Measurements from ENCODE around the gene RASGRP1.
A peak's percentile ranks its signal among the peaks of the same experiment; 100 is the strongest.

The RASGRP1 gene

DNA sequence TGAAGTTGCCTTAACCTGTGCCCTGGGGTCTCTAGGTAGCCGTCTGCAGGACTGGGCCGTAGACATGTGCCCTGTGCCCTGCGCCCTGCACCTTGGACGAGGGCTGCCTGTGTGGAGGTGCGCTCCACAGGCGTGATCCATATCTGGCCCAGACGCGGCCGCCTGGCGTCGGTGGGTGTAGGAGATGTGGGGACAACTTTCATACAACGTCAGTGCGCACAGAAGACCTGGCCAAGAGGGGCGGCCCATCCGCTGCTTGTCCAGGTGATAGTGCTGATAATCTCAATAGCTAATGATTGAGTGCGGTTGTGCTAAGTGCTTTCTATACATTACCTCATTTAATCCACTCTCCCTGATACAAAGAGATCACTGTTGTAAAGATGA is 665 bp upstream of the RASGRP1 start:
- DNase-seq (ENCODE audit: low read depth) = no peak

DNA sequence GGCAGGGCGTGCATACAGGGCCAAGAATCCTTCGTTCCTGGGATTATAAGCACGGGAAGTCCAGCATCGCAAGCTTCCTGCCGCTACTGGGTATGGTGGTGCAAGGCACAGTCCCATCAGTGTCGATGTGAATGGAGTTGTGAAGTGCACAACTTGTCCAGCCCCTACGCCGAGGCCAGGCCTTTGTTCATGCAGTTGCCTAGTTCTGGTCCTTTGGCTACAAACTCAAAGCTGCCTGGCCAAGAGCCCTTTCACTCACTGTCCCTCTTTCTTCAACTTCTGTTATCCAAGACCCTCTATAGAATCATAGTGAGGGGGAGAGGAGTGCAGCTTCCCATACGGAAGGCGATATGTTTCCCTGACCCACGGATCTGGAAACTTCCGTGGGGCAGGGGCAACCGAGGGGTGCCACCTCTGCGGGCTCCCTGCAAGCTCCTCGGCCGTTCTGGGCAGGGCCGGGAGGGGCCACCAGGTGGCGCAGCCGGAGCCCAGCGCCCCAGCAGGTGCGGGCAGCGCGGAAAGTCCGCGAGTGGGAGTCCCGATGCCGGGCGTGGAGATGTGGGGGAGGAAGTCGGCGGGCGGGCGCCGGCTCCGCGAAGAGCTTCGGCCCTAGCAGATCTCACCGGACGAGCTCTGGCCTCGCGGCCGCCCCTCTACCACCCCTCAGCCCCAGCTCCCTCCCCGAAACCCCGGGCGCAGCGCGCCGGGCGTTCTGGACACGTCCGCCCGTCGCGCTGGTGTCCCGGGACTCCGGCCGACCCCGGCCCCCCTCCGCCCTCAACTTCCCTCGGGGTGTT is 693 bp downstream of the RASGRP1 start:
- peak; percentile 77 for DNase-seq (ENCODE audit: low read depth)

DNA sequence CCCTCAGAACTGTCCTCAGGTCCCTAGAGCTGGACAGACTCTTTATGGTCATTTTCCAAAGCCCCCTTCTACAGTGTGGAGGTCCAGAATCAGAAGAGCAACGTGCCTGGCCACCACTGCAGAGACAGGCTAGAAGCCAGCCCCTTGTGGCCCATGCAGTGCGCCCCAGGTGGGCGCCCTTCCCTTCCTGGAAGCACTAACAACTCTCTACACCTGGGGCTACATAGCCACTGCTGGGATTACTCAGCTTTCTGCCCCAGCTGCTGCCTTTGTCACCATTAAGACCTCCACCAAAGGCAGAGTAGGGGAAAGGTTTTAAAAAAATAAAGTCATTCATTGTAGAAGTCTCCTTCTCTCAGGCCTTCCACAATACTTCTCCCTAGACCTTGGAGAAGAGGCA is 2.3 kb downstream of the RASGRP1 start:
- DNase-seq (ENCODE audit: low read depth) = no peak

DNA sequence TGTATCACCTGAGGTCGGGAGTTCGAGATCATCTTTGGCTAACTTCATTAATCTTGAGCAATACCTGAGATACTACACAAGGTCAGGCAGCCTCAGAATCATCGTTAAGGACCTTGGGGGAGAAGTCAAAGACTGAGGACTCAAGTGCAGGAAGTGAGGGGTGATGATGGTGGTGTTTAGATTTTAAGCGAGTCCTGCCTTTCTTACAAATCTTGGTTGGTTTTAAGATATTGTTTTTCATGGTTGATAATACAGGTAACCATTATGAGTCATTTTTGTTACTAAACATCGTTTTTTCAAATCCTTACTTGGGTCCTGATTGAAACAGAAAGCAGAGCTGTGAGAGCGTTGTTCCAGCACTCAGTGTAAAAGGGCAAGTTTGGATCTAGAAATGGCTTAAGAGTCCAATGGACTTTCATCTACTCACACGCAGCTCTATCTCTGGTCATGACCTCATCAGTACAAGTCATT is 4.1 kb downstream of the RASGRP1 start:
- no peak for DNase-seq (ENCODE audit: low read depth)

DNA sequence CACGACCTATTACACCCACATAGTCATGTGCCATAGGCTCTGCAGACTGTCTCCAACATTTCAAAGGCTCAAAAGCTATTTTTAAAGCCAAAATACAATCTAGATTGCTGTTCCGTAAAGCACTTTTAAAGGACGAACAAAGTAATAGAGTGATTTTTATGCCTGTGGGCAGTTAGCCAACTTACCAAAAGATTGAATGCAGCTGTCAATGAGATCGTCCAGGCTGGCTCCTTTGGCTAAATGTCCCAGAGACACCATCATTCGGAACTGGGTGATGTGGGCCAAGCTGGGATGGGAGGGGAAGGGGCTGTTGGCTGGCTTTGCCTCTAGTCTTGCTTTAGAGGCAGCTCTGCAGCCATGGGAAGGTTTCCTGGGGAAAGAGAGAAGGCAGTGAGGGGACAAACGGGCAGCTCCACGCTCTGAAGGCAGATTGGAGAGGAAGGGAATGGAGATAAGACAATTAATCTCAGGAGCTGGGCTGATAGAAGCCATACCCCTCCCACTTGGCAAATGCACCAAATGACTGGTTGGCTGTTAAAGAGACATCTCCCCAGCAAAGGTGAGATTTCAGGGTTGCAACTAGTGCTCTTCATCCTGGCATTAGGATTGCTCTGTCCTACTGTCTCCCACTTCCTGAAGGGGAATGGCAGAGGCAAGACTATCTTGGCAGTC is 4.8 kb downstream of the RASGRP1 start:
- DNase-seq (ENCODE audit: low read depth) = no peak

DNA sequence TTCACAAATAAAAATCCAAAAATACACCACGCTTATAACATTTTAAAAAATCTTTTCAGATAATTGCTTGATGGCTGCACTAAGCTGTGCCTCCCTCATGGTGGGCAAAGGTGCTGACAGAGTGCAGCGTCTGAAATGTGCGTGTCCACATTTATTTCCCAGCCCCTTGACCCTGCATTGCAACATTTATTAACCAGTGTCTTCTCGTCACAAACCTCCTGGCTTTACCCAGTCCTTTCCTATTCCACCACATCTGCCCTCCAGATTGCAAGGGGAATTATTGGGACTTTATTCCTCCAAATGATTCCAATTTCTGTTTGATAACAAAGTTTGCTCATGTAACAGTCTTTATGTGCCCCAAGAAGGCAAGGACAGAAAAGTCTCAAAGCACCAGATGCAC is 5.5 kb downstream of the RASGRP1 start:
- DNase-seq (ENCODE audit: low read depth) = no peak

DNA sequence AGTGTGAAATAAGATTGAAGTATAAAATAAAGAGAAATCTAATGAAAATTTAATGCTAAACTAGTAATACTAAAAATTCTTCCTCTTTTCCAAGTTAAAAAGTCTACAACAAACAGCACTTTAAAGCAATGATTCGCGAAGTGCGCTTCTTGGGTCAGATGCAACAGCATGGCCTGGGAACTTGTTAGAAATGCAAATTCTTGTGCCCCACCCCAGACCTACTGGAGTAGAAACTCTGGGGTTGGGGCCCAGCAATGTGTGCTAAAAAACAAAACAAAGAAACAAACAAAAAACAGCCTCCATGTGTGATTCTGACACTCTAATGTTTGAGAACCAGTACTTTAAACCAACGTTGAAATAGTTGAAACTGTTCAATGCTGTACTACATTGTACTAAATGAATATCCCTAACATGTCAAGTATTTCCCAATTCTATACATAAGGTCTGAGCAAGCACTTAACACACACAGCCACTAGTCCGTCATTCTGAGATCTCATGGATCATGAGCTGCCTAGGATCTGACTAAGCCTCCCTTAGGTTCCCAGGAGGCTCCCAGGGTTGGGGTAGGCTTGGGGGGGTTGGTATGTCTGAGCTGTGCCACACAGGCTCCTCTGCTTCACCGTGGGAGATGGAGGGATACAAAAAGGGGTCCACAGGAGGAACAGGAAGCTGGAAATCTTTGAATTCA is 6.1 kb downstream of the RASGRP1 start:
- no peak for DNase-seq (ENCODE audit: low read depth)

DNA sequence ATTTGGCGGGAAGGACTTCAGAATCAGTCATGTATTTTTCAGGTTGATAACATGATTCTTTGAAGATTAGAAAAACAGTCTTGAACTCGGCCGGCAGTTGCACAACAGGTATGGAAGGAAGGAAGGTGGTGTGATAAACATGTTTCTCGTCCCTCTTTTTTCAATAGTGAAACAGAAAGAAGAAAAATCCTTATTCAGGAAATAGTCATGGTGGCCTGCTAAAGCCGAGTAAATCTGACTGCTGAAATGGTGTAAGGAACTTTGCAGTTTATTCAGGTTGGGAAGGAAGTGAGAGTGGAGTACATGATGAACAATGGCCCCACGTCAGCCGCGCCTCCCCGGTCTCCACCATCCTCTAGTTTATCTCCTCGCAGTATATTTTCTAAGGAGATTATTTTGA is 6.7 kb downstream of the RASGRP1 start:
- no peak for DNase-seq (ENCODE audit: low read depth)

DNA sequence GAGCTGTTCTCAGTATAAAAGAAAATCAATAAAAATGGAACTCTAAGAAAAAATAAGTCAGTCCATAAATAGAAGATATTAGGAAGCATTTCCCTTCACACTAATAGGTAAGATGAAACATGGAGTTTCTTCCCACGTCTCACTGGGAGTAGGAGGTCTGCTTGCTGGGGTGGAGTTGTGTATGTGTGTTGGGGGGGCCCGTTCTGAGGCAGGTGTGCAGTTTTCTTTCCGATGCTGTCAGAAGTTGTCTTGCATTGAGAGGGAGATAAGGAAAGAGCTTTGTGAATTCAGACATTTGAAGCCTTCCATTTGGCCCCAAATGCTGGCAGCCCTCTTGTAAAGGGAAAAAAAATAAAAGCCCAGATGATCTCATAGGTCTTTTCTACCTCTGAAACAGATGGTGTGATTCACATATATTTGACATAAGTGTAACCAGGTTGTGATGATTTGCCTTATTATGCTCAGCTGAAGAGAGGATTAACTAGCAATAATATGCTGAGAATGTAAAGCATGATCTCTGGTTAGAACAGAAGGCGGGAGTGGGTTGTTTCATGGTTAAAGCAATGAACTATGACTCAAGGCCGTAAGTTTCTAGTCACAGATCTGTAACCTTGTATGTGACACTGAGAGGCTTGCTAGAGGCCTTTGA is 8.8 kb downstream of the RASGRP1 start:
- no peak for DNase-seq (ENCODE audit: low read depth)

DNA sequence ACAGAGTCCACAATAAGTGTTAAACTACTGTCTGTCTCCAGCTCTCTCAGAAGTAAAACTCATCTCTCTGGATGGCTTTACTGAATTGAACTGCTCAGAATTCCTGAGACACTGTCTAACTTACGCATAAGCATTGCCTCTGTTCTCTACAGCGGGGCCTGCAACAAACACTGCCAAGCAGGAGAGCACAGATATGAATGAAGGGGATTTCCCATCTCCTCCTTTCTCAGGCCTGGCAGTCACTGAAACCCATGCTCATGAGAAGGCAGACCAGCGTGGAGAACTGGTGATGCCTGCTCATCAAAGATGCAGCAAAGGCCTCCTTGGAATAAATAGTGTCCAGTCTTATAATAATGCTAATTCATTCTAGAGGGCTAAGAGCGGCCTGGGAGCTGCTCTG is 10.3 kb downstream of the RASGRP1 start:
- DNase-seq (ENCODE audit: low read depth) = no peak

DNA sequence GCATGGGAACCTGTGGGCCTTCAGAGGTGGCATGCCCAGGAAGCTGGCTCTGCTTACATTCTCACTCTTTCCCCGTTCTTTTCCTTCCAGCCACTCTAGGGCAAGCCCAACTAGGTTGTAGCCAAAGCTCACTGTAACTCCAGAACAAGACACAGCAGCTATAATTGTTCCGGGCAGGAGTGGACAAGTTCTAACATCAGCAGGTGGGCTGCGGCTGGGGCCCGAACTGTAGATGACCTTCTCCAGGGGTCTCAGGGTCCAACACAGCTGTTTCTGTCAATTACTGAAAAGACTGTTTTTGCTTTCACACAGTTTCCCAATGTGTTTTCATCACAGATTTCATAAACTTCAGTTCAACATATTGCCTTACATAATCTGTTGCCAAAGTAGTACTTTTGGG is 11.5 kb downstream of the RASGRP1 start:
- DNase-seq (ENCODE audit: low read depth) = no peak

DNA sequence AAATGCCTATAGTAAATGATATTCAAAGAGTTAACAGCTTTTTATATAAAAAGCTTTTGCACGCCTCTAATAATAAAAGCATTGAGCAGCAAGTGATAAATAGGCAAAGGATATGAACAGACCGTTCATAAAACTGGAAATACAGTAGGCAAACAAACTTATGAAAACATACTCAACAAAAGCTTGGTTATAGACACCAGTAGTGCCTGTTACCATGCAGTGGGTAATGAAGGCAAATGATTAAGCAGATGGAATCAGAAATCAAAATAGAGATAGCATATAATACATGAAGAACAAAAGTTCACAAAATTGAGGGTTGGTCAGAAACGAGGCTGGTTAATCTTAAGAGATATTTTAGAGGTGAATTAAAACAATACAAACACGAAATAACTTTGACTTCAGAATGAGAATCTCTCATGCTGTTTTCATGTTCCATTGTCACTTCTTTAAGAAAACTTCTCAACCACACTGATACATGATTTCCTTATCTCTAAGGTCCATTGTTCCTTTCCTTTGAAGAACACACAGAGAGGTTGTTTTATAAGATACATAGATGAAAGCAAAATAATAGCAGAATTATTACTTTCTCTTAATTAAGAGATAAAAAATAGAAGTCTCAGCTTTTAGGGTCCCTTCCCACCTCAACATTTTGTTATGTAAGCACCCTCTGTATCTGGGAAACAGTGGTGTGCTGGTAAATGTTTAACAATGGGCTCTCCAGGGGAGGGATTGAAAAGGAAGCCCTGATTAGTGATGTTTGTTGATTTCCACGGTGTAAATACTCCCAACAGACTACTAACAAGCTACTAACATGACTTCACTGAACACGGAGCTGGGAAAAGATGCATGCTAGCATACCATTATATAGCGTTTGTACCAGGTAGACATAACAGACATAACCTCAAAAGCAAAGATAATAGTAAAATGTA is 12.6 kb downstream of the RASGRP1 start:
- DNase-seq (ENCODE audit: low read depth) = no peak

DNA sequence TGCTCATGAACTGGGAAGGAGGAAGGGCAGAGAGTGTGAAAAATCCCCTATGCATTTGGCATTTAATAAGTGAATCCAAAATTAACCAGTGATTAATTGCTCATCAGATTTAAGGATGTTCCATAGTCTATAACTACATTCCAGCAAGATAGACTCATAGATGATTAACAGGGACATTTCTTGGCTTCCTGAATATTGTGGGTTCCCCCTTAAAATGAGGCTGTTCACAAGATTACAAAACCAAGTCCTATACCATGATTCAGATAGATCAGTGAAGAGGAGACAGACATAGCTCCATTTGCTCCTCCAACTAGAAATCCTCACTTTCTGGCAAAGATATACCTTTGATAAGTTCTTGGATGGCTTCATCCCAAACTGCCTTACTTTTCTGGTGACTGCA is 15.4 kb downstream of the RASGRP1 start:
- no peak for DNase-seq (ENCODE audit: low read depth)

DNA sequence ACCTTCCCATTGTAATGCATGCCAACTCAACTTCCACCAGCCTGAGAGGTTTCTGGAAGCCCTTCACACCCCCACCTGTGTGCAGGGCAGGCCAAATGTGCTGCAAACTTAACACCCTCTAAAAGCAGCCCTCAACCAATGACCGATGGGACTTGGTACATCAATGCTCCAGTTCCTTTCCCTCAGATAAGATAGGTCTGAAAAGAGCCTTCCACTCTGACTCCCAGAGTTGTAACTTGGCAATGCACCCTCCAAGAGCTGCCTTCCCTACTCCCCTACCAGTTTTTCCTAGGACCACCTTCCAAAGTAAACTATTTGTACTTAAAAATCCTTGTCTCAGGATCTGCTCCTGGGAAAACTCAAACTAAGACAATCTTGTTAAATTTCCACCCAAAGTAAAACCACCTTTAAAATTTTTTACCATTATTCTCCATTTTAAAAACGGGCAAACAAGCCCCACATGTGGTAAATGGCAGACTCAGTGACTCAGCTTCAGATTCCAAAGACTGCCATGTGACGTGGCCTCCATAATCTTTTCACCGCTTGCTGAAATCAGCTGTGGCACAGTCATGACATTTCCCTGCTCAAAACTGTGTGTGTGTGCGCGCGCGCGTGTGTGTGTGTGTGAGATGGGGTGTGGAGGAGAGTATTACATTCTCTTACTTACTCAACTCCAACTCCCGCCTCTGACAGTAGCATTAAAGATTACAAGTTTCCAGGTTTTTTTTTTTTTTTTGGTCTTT is 17.2 kb downstream of the RASGRP1 start:
- DNase-seq (ENCODE audit: low read depth) = no peak

DNA sequence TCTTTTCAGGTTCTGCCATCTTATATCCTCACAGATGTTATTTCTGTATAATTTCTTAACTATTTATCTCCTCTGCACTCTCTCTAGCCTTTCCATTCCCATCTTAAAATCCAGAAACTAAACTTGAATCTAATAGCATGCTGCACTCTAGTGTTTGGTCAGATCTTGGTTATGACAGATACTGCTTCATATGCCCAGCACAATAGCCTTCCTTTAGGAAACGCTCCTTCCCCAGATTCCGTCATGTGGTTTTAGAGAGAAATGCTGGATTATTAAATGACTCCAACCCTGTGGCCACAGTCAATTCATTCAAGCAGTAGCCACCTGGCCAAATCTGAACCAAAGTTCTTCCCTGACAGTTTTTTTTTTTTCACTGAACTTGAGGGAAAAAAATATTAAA is 19.4 kb downstream of the RASGRP1 start:
- DNase-seq (ENCODE audit: low read depth) = no peak

DNA sequence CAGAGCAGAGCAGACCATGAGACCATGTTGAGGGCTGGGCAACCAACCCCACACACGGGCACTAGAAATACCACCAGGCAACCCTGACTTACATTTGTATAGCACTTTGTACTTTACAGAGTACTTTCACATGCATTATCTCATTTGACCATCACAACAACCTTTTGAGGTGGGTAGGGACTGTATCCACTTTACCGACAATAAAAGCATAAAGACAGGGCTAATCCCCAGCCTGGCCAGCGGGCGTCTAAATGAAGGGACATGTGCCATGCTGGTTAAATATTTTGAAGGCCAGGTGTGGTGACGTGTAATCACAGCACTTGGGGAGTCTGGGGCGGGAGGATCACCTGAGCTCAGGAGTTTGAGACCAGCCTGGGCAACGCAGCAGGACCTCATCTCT is 23.6 kb downstream of the RASGRP1 start:
- no peak for DNase-seq (ENCODE audit: low read depth)

DNA sequence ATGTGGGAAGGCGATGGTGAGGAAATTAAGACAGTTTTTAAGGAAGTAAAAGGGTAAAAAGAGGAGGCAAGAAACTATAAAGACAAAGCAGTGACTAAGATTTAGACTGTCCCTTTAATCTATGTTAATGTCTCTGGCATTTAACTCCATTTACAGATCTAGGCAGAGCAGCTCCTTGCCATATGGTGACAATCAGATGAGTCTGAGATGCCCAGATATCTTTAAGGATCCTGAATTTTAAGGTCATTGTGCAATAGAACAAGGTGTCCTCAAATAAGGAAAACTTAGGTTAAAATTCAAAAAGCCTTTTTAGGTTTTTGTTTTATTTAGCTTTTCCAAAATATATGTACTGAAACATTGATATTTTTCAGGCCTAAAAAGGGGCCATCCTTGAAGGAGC is 24.1 kb downstream of the RASGRP1 start:
- DNase-seq (ENCODE audit: low read depth) = no peak

DNA sequence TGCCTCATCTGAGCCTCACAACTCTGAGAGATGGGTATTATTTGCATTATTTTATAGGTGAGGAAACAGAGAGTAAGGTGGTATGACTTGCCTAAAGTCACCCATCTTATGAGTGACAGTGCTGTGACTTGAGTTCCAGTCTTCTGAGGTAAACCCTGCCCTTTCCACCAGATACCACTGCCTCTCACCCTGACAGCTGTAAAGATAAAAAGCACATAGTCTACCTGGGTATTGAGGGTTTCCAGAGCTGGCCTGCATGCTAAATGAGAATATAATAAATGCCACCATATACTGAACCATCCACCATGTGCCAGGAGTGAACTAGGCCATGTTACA is 25.6 kb downstream of the RASGRP1 start:
- no peak for DNase-seq (ENCODE audit: low read depth)

DNA sequence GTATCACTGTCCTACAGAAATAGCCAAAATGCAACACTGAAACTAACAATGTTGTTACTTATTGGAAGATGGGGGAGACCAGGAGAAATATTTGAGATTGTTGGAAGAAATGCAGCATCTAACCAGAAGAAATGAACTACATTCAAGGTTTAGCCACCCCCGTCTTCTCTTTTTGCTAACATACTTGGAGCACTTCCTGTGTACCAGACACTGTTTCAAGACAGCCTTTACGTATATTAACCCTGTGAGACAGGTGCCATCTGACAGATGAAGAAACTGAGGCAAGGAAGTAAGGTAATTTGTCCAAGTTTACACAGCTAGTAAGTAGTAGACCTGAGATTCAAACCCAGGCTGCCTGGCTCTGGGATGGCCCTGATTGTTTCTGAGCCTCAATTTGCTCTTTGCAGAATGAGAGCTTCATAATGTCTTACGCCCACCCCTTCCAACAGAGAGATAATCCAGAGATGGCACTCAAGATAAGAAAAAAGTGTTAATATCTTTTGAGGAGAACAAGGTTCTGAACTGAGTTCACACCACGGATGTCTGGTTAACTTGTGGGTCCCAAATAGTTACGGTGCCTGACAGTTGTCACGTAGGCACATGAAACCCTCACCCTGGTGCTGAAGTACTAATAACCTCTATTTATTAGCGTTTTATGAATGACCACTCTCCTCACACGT is 26.1 kb downstream of the RASGRP1 start:
- no peak for DNase-seq (ENCODE audit: low read depth)

DNA sequence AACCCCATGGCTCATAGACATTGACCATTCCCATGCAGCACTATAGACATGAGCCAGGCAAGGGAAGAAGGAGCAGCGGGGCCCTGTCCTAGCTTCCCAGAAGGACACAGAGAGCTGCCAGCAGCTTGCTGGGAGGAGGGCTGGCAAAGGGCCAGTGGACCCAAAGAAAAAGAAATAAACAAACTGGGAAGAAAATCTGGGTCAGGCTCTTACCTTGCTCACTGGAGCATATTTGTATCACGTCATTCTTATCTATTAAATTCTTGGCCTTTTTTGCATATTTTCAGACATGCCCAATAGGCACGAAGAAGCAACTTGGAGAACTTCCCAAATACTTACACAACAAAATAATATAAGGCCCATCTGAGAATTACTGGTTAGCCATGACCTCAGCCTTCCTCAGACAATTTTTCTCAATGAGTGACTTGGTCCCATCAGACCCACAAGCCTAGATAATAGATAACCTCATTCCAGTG is 28.4 kb downstream of the RASGRP1 start:
- DNase-seq (ENCODE audit: low read depth) = no peak

All from stimulated activated CD8-positive, alpha-beta memory T cell treated with anti-CD3 and anti-CD28 coated beads, Interleukin-15, amount 100 ng/mL, for 1 hour (primary cell).